SK-N-SH (cell line): ENCODE measurements around the gene LRRC27. TPM values are rescaled to one million over a fixed set of nuclear protein-coding genes. Genes with fewer than 3 reads are reported as not detected.

ENCODE experiments used
- CTCF ChIA-PET: fragments of 300-600, 350-600 bp; formaldehyde crosslinking; extraction: SDS; loops from one replicate; lab custom pipeline; 2021; lab: Yijun Ruan, JAX
- POLR2A ChIA-PET: fragments of 350-600 bp; sonication (Branson Sonifier 250); formaldehyde crosslinking; extraction: SDS; loops from one replicate; lab custom pipeline; 2020; ENCODE audit warnings: antibody characterized with exemption, inconsistent platforms; lab: Yijun Ruan, JAX
- DNase-seq: peaks from one replicate; pipeline ENCODE4 v3.0.0; 2012
- H2AFZ ChIP-seq: fragments of 200-600 bp; sonication (generic); 2 replicates; pipeline ENCODE4 v1.8.1; 2016; ENCODE audit warnings: antibody characterized with exemption, mild to moderate bottlenecking, low read depth
- H3F3A ChIP-seq: fragments of 200-600 bp; sonication (generic); replicated peaks from 2 replicates; pipeline ENCODE3; 2016; ENCODE audit warnings: antibody characterized with exemption, mild to moderate bottlenecking; ENCODE audit not compliant: insufficient read depth
- H3K27ac ChIP-seq, 2 experiments: fragments of 200-500 bp in 1 of 2; fragments of 200-600 bp in 1 of 2; sonication (Bioruptor generic) in 1 of 2; sonication (generic), shearing (Covaris generic) in 1 of 2; 2 replicates each; pipeline versions ENCODE4 v1.5.1 to v1.6.1; 2014 to 2016; ENCODE audit warnings: low read depth in 2 of 2, inconsistent platforms in 1 of 2, low read length in 1 of 2, mild to moderate bottlenecking in 1 of 2, mixed read lengths in 1 of 2
- H3K27me3 ChIP-seq: fragments of 200-600 bp; sonication (generic), shearing (Covaris generic); 2 replicates; pipeline ENCODE4 v1.6.1; 2016; ENCODE audit warnings: mixed run types; ENCODE audit not compliant: insufficient read depth
- H3K36me3 ChIP-seq, 2 experiments: fragments of 200-500 bp in 1 of 2; fragments of 200-600 bp in 1 of 2; sonication (Bioruptor generic) in 1 of 2; sonication (generic) in 1 of 2; replicated peaks in 1 of 2; 2 replicates each; pipeline versions ENCODE3 to v1.5.1; 2014 to 2016; ENCODE audit warnings: low read length in 1 of 2, mild to moderate bottlenecking in 1 of 2; ENCODE audit not compliant: insufficient read depth in 2 of 2, control insufficient read depth in 1 of 2
- H3K4me1 ChIP-seq, 2 experiments: fragments of 200-500 bp in 1 of 2; fragments of 200-600 bp in 1 of 2; sonication (Bioruptor generic) in 1 of 2; sonication (generic), shearing (Covaris generic) in 1 of 2; 2 replicates each; pipeline versions ENCODE4 v1.5.1 to v1.6.1; 2014 to 2016; ENCODE audit warnings: low read depth in 1 of 2, low read length in 1 of 2, mixed run types in 1 of 2; ENCODE audit not compliant: insufficient read depth in 2 of 2, control insufficient read depth in 1 of 2
- H3K4me2 ChIP-seq: fragments of 200-600 bp; sonication (generic), shearing (Covaris generic); 2 replicates; pipeline ENCODE4 v1.6.1; 2017; ENCODE audit warnings: mixed run types
- H3K4me3 ChIP-seq, 2 experiments: fragments of 200-500 bp in 1 of 2; fragments of 200-600 bp in 1 of 2; sonication (Bioruptor generic) in 1 of 2; sonication (generic), shearing (Covaris generic) in 1 of 2; 2 replicates each; pipeline versions ENCODE4 v1.5.1 to v1.8.1; 2014 to 2016; ENCODE audit warnings: low read depth in 2 of 2, inconsistent platforms in 1 of 2, low read length in 1 of 2, mild to moderate bottlenecking in 1 of 2, mixed read lengths in 1 of 2, moderate library complexity in 1 of 2
- H3K79me2 ChIP-seq: fragments of 200-600 bp; sonication (generic); 2 replicates; pipeline ENCODE4 v1.8.1; 2017; ENCODE audit warnings: mild to moderate bottlenecking; ENCODE audit not compliant: insufficient read depth
- H3K9ac ChIP-seq: fragments of 200-600 bp; sonication (generic); 2 replicates; pipeline ENCODE4 v1.6.1; 2017; ENCODE audit warnings: mixed run types
- H3K9me2 ChIP-seq: fragments of 200-600 bp; sonication (generic); 2 replicates; pipeline ENCODE4 v1.6.1; 2017; ENCODE audit warnings: mixed run types
- H3K9me3 ChIP-seq: fragments of 200-600 bp; sonication (generic); 2 replicates; pipeline ENCODE4 v1.6.1; 2017; ENCODE audit warnings: mixed run types, mild to moderate bottlenecking, moderate library complexity
- H4K20me1 ChIP-seq: fragments of 200-600 bp; sonication (generic); 2 replicates; pipeline ENCODE4 v1.6.1; 2017; ENCODE audit warnings: mild to moderate bottlenecking, mixed run types; ENCODE audit not compliant: insufficient read depth
- CTCF ChIP-seq: fragments of 200-600 bp; sonication (generic); IDR thresholded peaks from 2 replicates; pipeline ENCODE4 v1.6.1; 2017; ENCODE audit warnings: antibody characterized with exemption, mild to moderate bottlenecking, moderate library complexity
- ELF1 ChIP-seq: IDR thresholded peaks from 2 replicates; pipeline ENCODE4 v1.4.0; 2012
- FOSL2 ChIP-seq: IDR thresholded peaks from 2 replicates; pipeline ENCODE4 v1.4.0; 2012; ENCODE audit warnings: low read depth, mild to moderate bottlenecking, moderate library complexity, borderline replicate concordance
- JUND ChIP-seq: IDR thresholded peaks from 2 replicates; pipeline ENCODE4 v1.4.0; 2012
- MEF2A ChIP-seq: IDR thresholded peaks from 2 replicates; pipeline ENCODE4 v1.4.0; 2012; ENCODE audit warnings: low read depth, borderline replicate concordance
- MXI1 ChIP-seq: IDR thresholded peaks from 2 replicates; pipeline ENCODE4 v1.6.1; 2012; ENCODE audit warnings: mild to moderate bottlenecking, low read depth, low read length, improper control_type of control experiment
- PBX3 ChIP-seq: IDR thresholded peaks from 2 replicates; pipeline ENCODE4; 2012
- RCOR1 ChIP-seq: fragments of 150-350 bp; IDR thresholded peaks from 2 replicates; pipeline ENCODE4 v1.6.1; 2017; ENCODE audit warnings: antibody characterized with exemption, low read length
- SMC3 ChIP-seq: IDR thresholded peaks from 2 replicates; pipeline ENCODE4 v1.6.1; 2012; ENCODE audit warnings: low read depth, low read length, improper control_type of control experiment
- TAF1 ChIP-seq: IDR thresholded peaks from 2 replicates; pipeline ENCODE4 v1.6.1; 2012; ENCODE audit warnings: low read depth, mild to moderate bottlenecking, low read length, moderate library complexity, borderline replicate concordance
- TCF12 ChIP-seq: IDR thresholded peaks from 2 replicates; pipeline ENCODE4 v1.4.0; 2012
- USF2 ChIP-seq: fragments of 150-350 bp; IDR thresholded peaks from 2 replicates; pipeline ENCODE4 v1.6.1; 2017; ENCODE audit warnings: antibody characterized with exemption, low read length, low read depth, borderline replicate concordance
- YY1 ChIP-seq: IDR thresholded peaks from 2 replicates; pipeline ENCODE4 v1.4.0; 2012; ENCODE audit warnings: low read depth, mild to moderate bottlenecking
- WGBS: methylation state at CpG from one replicate; pipeline ENCODE4 v1.1.6; 2017; ENCODE audit warnings: low lambda C conversion rate; 5-methylcytosine and 5-hydroxymethylcytosine counted together
- polyA plus RNA-seq, 3 experiments: library from polyadenylated mRNA; depleted of rRNA; stranded (reverse); fragments of >200 nt; gene quantifications; 2 replicates each; pipeline ENCODE4 v1.2.3, GENCODE V29; 2012
- TF ChIP-seq, protein P1 (sequence below): IDR thresholded peaks from 2 replicates; pipeline ENCODE4 v1.6.1; 2012; ENCODE audit warnings: mild to moderate bottlenecking, low read depth, low read length, moderate library complexity
- TF ChIP-seq, protein P2 (sequence below): IDR thresholded peaks from 2 replicates; pipeline ENCODE4 v1.4.0; 2012; ENCODE audit warnings: low read depth

LRRC27 gene
- polyA plus RNA-seq, 1 of the 3 experiments (the other 2 are of a cell fraction), result 10.0 TPM

GRCh38 chr10:132310701-132311337 is 21.2 kb upstream of the LRRC27 start (continued):
- TF ChIP-seq, protein P1, sequence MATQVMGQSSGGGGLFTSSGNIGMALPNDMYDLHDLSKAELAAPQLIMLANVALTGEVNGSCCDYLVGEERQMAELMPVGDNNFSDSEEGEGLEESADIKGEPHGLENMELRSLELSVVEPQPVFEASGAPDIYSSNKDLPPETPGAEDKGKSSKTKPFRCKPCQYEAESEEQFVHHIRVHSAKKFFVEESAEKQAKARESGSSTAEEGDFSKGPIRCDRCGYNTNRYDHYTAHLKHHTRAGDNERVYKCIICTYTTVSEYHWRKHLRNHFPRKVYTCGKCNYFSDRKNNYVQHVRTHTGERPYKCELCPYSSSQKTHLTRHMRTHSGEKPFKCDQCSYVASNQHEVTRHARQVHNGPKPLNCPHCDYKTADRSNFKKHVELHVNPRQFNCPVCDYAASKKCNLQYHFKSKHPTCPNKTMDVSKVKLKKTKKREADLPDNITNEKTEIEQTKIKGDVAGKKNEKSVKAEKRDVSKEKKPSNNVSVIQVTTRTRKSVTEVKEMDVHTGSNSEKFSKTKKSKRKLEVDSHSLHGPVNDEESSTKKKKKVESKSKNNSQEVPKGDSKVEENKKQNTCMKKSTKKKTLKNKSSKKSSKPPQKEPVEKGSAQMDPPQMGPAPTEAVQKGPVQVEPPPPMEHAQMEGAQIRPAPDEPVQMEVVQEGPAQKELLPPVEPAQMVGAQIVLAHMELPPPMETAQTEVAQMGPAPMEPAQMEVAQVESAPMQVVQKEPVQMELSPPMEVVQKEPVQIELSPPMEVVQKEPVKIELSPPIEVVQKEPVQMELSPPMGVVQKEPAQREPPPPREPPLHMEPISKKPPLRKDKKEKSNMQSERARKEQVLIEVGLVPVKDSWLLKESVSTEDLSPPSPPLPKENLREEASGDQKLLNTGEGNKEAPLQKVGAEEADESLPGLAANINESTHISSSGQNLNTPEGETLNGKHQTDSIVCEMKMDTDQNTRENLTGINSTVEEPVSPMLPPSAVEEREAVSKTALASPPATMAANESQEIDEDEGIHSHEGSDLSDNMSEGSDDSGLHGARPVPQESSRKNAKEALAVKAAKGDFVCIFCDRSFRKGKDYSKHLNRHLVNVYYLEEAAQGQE, result no peak
- TF ChIP-seq USF2 (no peak), JUND (no peak), TCF12 (no peak), FOSL2 (no peak), SMC3 (no peak), ELF1 (no peak), YY1 (no peak)

DNA sequence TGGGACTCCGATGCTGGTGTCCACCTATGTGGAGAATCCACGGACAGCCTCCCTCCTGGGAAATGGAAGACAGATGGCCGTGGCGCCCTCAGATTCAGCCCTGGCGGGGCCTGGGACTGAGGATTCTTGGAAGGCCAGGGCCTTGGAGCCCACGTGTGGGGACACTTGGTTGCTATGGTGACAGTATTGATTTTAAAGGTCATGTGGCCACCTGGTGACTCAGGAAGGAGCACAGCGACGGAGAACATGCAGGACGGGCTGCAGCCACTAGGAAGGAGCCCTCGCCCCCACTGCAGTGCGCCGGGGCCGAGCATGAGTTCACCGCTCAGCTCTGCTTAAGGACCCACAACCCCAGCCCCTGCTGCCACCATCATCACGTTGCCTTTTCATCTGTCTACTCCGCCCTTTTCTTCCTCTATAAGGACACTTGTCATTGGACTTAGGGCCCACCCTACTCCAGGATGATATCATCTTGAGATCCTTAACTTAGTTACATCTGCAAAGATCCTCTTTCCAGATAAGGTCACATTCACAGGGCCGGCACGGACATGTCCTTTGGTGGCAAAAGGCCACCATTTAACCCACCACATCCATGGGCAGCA is 20.6 kb upstream of the LRRC27 start:
- Histone ChIP-seq H3K27me3 (no peaks in the 10 kb centered on the region), H4K20me1 (no peaks in the 10 kb centered on the region), H3K9ac (no peak overlapping the region), H3K79me2 (no peaks in the 10 kb centered on the region), H3K4me2 (no peak overlapping the region), H3K9me3 (no peaks in the 10 kb centered on the region), H3K36me3 (peaks cover 0 to 4% of the 10 kb centered on the region in 2 experiments), H3K27ac (no peak overlapping the region), H3K4me1 (peaks cover 0 to 11% of the 10 kb centered on the region in 2 experiments; a peak in 1 of 4 replicates), H3K9me2 (no peaks in the 10 kb centered on the region), H3F3A (no peaks in the 10 kb centered on the region), H2AFZ (no peak overlapping the region), H3K4me3 (no peak overlapping the region)
- TF ChIP-seq PBX3 (no peak), TAF1 (no peak), CTCF (no peak), MEF2A (no peak), JUND (no peak), MXI1 (no peak), RCOR1 (no peak)
- TF ChIP-seq, protein P2, sequence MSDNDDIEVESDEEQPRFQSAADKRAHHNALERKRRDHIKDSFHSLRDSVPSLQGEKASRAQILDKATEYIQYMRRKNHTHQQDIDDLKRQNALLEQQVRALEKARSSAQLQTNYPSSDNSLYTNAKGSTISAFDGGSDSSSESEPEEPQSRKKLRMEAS, result no peak
- DNase-seq, result no peak
- 91% methylated on average over 15 of the region's 18 CpGs for WGBS
- CTCF ChIA-PET, result interaction anchor here (1.5 to 2.0 kb wide), 2 partner anchors 12 to 88 kb away, joined by 3 to 6 read pairs; no protein-coding TSS in a partner anchor
- POLR2A ChIA-PET, result no interaction called here
